GM23338 (cell line): ENCODE results near the gene SAMHD1. TPM values are rescaled to one million over a fixed set of nuclear protein-coding genes. Genes with fewer than 3 reads are reported as not detected.

Experiments
- ATAC-seq: fragments of 200-7000 bp; cut with Tn5 transposase; 3 replicates; pipeline ENCODE4 v1.9.1; 2020
- DNase-seq: peaks from one replicate; pipeline ENCODE4 v3.0.0-alpha.2; 2015; ENCODE audit warnings: low spot score
- H2AFZ ChIP-seq: fragments of 200-600 bp; sonication (generic); 2 replicates; pipeline ENCODE4 v1.8.0; 2016; ENCODE audit warnings: antibody characterized with exemption, mild to moderate bottlenecking, moderate library complexity
- H3F3A ChIP-seq: fragments of 200-600 bp; sonication (generic); replicated peaks from 2 replicates; pipeline ENCODE4 v1.8.0; 2017; ENCODE audit warnings: antibody characterized with exemption, mixed run types, low read depth
- H3K27ac ChIP-seq: fragments of 200-600 bp; sonication (generic); 2 replicates; pipeline ENCODE4 v1.6.1; 2016; ENCODE audit warnings: low read depth
- H3K27me3 ChIP-seq: fragments of 200-600 bp; sonication (generic); 2 replicates; pipeline ENCODE4 v1.8.0; 2016; ENCODE audit warnings: mild to moderate bottlenecking, mixed run types, moderate library complexity; ENCODE audit not compliant: insufficient read depth
- H3K36me3 ChIP-seq: fragments of 200-600 bp; sonication (generic); 2 replicates; pipeline ENCODE4 v1.8.0; 2016; ENCODE audit warnings: mild to moderate bottlenecking; ENCODE audit not compliant: insufficient read depth
- H3K4me1 ChIP-seq: fragments of 200-600 bp; sonication (generic); 2 replicates; pipeline ENCODE4 v1.8.0; 2016; ENCODE audit warnings: mild to moderate bottlenecking, moderate library complexity; ENCODE audit not compliant: insufficient read depth
- H3K4me2 ChIP-seq: fragments of 200-600 bp; sonication (generic); 2 replicates; pipeline ENCODE4 v1.7.1; 2017; ENCODE audit warnings: mixed run types
- H3K4me3 ChIP-seq: fragments of 200-600 bp; sonication (generic); 2 replicates; pipeline ENCODE4 v1.6.1; 2016; ENCODE audit warnings: mixed run types
- H3K79me2 ChIP-seq: fragments of 200-600 bp; sonication (generic); replicated peaks from 2 replicates; pipeline ENCODE4 v1.8.0; 2017; ENCODE audit warnings: mild to moderate bottlenecking; ENCODE audit not compliant: insufficient read depth
- H3K9me2 ChIP-seq: fragments of 200-600 bp; sonication (generic); 2 replicates; pipeline ENCODE4 v1.8.0; 2017; ENCODE audit not compliant: insufficient read depth
- H4K20me1 ChIP-seq: fragments of 200-600 bp; sonication (generic); replicated peaks from 2 replicates; pipeline ENCODE4 v1.8.0; 2017; ENCODE audit warnings: mild to moderate bottlenecking; ENCODE audit not compliant: insufficient read depth
- H3K27ac Mint-ChIP-seq: 2 replicates; pipeline ENCODE4 v1.8.0; 2020; ENCODE audit warnings: inconsistent platforms, mild to moderate bottlenecking, moderate library complexity, mixed read lengths
- H3K27me3 Mint-ChIP-seq: 3 replicates; pipeline ENCODE4 v1.8.0; 2022; ENCODE audit warnings: low read depth, mild to moderate bottlenecking, moderate library complexity, mixed read lengths, inconsistent platforms; ENCODE audit not compliant: insufficient read depth, poor library complexity
- H3K36me3 Mint-ChIP-seq: 3 replicates; pipeline ENCODE4 v1.8.0; 2021; ENCODE audit warnings: low read depth, mild to moderate bottlenecking, inconsistent platforms, moderate library complexity, mixed read lengths
- H3K4me1 Mint-ChIP-seq: 3 replicates; pipeline ENCODE4 v1.8.0; 2020; ENCODE audit warnings: mild to moderate bottlenecking, inconsistent platforms, mixed read lengths
- H3K4me3 Mint-ChIP-seq: 3 replicates; pipeline ENCODE4 v1.8.0; 2021; ENCODE audit warnings: moderate library complexity, mild to moderate bottlenecking, inconsistent platforms, mixed read lengths
- H3K9me3 Mint-ChIP-seq: 3 replicates; pipeline ENCODE4 v1.8.0; 2020; ENCODE audit warnings: moderate library complexity, mild to moderate bottlenecking, inconsistent platforms, mixed read lengths
- CREB1 ChIP-seq: fragments of 250-450 bp; sonication (Bioruptor Pico); IDR thresholded peaks from 2 replicates; pipeline ENCODE4 v1.5.0; 2020; ENCODE audit warnings: low read depth, mild to moderate bottlenecking, moderate library complexity
- EZH2 ChIP-seq: fragments of 200-600 bp; sonication (generic); IDR thresholded peaks from one replicate; pipeline ENCODE4 v1.8.0; 2017; ENCODE audit warnings: antibody characterized with exemption, mild to moderate bottlenecking, low read depth; ENCODE audit not compliant: unreplicated experiment
- EZH2phosphoT487 ChIP-seq: fragments of 200-600 bp; sonication (generic); IDR thresholded peaks from one replicate; pipeline ENCODE4 v1.8.1; 2018; ENCODE audit warnings: antibody characterized with exemption; ENCODE audit not compliant: unreplicated experiment
- JUNB ChIP-seq: IDR thresholded peaks from one replicate; pipeline ENCODE4 v1.6.1; 2016; ENCODE audit warnings: antibody characterized with exemption; ENCODE audit not compliant: unreplicated experiment
- NANOG ChIP-seq: IDR thresholded peaks from 2 replicates; pipeline ENCODE4 v1.6.1; 2016; ENCODE audit warnings: antibody characterized with exemption, borderline replicate concordance
- POLR2AphosphoS5 ChIP-seq: IDR thresholded peaks from 2 replicates; pipeline ENCODE4 v1.6.1; 2016; ENCODE audit warnings: antibody characterized with exemption, low read depth
- ZNF114 ChIP-seq: fragments of 250-450 bp; sonication (Bioruptor Pico); IDR thresholded peaks from 2 replicates; pipeline ENCODE4 v1.5.0; 2020; ENCODE audit warnings: mild to moderate bottlenecking, moderate library complexity
- ZNF331 ChIP-seq: fragments of 250-450 bp; sonication (Bioruptor Pico); IDR thresholded peaks from 2 replicates; pipeline ENCODE4 v1.5.0; 2020; ENCODE audit warnings: low read depth, mild to moderate bottlenecking, moderate library complexity
- polyA plus RNA-seq: library from polyadenylated mRNA; unstranded; fragments of >200 nt; fragmentation: Nextera tagmentation; extraction: Ambion mirVana; gene quantifications from 2 replicates; pipeline ENCODE4 v1.2.1, GENCODE V29; 2016
- total RNA-seq: library from RNA; depleted of rRNA; stranded (reverse); fragments of >200 nt; shearing (Covaris generic); gene quantifications from 2 replicates; pipeline ENCODE4 v1.2.3, GENCODE V29; 2014
- TF ChIP-seq, protein P1 (sequence below): fragments of 250-450 bp; sonication (Bioruptor Pico); IDR thresholded peaks from 2 replicates; pipeline ENCODE4 v1.5.0; 2020; ENCODE audit warnings: mild to moderate bottlenecking, moderate library complexity
- TF ChIP-seq, protein P2 (sequence below), 2 experiments: fragments of 200-600 bp in 1 of 2; sonication (generic) in 1 of 2; conservative IDR thresholded peaks; 2 replicates each; pipeline versions ENCODE4 v1.5.1 to v1.6.1; 2016 to 2017; ENCODE audit warnings: antibody characterized with exemption in 2 of 2, low read depth in 2 of 2, mild to moderate bottlenecking in 2 of 2, moderate library complexity in 1 of 2
- TF ChIP-seq, protein P3 (sequence below): IDR thresholded peaks from one replicate; pipeline ENCODE4 v1.6.1; 2018; ENCODE audit warnings: antibody characterized with exemption; ENCODE audit not compliant: unreplicated experiment

SAMHD1 gene
- total and polyA plus RNA-seq, 2 experiments from 2014 or later = 21.9 to 45.4 TPM

DNA sequence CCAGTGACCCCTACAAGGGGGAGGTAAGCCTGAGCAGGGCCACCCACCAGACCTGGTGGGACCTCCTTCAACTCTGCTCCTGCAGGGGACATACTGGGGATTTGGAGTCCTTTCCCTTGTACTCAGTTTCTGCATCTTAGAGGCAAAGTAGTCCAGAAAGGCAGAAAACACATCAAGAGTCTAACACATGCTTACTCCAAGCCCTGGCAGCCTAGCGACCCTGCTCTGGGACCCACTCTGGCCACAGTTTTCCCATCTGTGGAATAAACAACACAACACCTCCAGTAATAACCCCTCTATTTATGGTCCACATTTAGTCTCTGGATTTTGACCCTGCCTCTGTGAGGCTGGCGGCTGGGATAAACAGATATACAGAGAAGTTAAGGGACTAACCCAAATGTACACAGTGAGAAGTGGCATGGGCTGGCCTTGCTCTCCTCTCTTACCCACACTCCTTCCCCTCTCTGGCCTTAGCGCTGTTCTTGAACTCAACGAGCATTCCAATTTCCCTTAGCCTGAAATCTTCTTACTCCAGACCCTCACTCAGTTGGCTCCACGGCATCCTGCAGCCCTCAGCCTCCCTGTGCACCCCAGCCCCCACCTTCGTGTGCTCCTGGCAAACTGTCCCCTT is 91.7 kb downstream of the SAMHD1 start:
- ATAC-seq = no peak
- H3K27ac Mint-ChIP-seq = no peak overlapping the region
- TF ChIP-seq JUNB (no peak), ZNF331 (no peak), NANOG (no peak), EZH2phosphoT487 (no peak), EZH2 (no peak), CREB1 (no peak), POLR2AphosphoS5 (no peak), ZNF114 (CRISPR knock-in tag) (no peak)
- TF ChIP-seq, protein P1, sequence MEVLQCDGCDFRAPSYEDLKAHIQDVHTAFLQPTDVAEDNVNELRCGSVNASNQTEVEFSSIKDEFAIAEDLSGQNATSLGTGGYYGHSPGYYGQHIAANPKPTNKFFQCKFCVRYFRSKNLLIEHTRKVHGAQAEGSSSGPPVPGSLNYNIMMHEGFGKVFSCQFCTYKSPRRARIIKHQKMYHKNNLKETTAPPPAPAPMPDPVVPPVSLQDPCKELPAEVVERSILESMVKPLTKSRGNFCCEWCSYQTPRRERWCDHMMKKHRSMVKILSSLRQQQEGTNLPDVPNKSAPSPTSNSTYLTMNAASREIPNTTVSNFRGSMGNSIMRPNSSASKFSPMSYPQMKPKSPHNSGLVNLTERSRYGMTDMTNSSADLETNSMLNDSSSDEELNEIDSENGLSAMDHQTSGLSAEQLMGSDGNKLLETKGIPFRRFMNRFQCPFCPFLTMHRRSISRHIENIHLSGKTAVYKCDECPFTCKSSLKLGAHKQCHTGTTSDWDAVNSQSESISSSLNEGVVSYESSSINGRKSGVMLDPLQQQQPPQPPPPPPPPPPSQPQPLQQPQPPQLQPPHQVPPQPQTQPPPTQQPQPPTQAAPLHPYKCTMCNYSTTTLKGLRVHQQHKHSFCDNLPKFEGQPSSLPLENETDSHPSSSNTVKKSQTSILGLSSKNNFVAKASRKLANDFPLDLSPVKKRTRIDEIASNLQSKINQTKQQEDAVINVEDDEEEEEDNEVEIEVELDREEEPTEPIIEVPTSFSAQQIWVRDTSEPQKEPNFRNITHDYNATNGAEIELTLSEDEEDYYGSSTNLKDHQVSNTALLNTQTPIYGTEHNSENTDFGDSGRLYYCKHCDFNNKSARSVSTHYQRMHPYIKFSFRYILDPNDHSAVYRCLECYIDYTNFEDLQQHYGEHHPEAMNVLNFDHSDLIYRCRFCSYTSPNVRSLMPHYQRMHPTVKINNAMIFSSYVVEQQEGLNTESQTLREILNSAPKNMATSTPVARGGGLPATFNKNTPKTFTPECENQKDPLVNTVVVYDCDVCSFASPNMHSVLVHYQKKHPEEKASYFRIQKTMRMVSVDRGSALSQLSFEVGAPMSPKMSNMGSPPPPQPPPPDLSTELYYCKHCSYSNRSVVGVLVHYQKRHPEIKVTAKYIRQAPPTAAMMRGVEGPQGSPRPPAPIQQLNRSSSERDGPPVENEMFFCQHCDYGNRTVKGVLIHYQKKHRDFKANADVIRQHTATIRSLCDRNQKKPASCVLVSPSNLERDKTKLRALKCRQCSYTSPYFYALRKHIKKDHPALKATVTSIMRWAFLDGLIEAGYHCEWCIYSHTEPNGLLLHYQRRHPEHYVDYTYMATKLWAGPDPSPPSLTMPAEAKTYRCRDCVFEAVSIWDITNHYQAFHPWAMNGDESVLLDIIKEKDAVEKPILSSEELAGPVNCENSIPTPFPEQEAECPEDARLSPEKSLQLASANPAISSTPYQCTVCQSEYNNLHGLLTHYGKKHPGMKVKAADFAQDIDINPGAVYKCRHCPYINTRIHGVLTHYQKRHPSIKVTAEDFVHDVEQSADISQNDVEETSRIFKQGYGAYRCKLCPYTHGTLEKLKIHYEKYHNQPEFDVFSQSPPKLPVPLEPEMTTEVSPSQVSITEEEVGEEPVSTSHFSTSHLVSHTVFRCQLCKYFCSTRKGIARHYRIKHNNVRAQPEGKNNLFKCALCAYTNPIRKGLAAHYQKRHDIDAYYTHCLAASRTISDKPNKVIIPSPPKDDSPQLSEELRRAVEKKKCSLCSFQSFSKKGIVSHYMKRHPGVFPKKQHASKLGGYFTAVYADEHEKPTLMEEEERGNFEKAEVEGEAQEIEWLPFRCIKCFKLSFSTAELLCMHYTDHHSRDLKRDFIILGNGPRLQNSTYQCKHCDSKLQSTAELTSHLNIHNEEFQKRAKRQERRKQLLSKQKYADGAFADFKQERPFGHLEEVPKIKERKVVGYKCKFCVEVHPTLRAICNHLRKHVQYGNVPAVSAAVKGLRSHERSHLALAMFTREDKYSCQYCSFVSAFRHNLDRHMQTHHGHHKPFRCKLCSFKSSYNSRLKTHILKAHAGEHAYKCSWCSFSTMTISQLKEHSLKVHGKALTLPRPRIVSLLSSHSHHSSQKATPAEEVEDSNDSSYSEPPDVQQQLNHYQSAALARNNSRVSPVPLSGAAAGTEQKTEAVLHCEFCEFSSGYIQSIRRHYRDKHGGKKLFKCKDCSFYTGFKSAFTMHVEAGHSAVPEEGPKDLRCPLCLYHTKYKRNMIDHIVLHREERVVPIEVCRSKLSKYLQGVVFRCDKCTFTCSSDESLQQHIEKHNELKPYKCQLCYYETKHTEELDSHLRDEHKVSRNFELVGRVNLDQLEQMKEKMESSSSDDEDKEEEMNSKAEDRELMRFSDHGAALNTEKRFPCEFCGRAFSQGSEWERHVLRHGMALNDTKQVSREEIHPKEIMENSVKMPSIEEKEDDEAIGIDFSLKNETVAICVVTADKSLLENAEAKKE (CRISPR knock-in tag) = no peak
- TF ChIP-seq, protein P2, sequence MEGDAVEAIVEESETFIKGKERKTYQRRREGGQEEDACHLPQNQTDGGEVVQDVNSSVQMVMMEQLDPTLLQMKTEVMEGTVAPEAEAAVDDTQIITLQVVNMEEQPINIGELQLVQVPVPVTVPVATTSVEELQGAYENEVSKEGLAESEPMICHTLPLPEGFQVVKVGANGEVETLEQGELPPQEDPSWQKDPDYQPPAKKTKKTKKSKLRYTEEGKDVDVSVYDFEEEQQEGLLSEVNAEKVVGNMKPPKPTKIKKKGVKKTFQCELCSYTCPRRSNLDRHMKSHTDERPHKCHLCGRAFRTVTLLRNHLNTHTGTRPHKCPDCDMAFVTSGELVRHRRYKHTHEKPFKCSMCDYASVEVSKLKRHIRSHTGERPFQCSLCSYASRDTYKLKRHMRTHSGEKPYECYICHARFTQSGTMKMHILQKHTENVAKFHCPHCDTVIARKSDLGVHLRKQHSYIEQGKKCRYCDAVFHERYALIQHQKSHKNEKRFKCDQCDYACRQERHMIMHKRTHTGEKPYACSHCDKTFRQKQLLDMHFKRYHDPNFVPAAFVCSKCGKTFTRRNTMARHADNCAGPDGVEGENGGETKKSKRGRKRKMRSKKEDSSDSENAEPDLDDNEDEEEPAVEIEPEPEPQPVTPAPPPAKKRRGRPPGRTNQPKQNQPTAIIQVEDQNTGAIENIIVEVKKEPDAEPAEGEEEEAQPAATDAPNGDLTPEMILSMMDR (conservative IDR thresholded peaks at IDR 0.05; ENCODE audit: low read depth in 2 of 2) = no peak
- TF ChIP-seq, protein P3, sequence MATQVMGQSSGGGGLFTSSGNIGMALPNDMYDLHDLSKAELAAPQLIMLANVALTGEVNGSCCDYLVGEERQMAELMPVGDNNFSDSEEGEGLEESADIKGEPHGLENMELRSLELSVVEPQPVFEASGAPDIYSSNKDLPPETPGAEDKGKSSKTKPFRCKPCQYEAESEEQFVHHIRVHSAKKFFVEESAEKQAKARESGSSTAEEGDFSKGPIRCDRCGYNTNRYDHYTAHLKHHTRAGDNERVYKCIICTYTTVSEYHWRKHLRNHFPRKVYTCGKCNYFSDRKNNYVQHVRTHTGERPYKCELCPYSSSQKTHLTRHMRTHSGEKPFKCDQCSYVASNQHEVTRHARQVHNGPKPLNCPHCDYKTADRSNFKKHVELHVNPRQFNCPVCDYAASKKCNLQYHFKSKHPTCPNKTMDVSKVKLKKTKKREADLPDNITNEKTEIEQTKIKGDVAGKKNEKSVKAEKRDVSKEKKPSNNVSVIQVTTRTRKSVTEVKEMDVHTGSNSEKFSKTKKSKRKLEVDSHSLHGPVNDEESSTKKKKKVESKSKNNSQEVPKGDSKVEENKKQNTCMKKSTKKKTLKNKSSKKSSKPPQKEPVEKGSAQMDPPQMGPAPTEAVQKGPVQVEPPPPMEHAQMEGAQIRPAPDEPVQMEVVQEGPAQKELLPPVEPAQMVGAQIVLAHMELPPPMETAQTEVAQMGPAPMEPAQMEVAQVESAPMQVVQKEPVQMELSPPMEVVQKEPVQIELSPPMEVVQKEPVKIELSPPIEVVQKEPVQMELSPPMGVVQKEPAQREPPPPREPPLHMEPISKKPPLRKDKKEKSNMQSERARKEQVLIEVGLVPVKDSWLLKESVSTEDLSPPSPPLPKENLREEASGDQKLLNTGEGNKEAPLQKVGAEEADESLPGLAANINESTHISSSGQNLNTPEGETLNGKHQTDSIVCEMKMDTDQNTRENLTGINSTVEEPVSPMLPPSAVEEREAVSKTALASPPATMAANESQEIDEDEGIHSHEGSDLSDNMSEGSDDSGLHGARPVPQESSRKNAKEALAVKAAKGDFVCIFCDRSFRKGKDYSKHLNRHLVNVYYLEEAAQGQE = no peak
- peaks cover 27% of the 10 kb centered on the region for H3K79me2 ChIP-seq
- peaks cover 22% of the 10 kb centered on the region for H3K27me3 ChIP-seq
- peaks cover 15% of the 10 kb centered on the region; the same call in 1 of the 2 replicates for H3K4me1 ChIP-seq
- no peak overlapping the region for H3K27ac ChIP-seq
- no peak for DNase-seq
- H3K36me3 ChIP-seq = no peaks in the 10 kb centered on the region
- no peaks in the 10 kb centered on the region for H3K9me2 ChIP-seq
- H3K4me1 Mint-ChIP-seq = peaks cover 50% of the 10 kb centered on the region
- peaks cover 10% of the 10 kb centered on the region for H4K20me1 ChIP-seq
- peaks cover 20% of the 10 kb centered on the region for H3K27me3 Mint-ChIP-seq
- H3K9me3 Mint-ChIP-seq = no peaks in the 10 kb centered on the region
- no peak overlapping the region for H3K4me3 ChIP-seq
- H2AFZ ChIP-seq = no peak overlapping the region
- H3K4me3 Mint-ChIP-seq = no peak overlapping the region
- no peaks in the 10 kb centered on the region for H3F3A ChIP-seq
- H3K36me3 Mint-ChIP-seq = peaks cover 4% of the 10 kb centered on the region; the same call in 2 of the 3 replicates
- no peak overlapping the region for H3K4me2 ChIP-seq
